HEK293T (cell line): ENCODE results near the gene C1orf105.

ENCODE experiments used
- ARNT ChIP-seq: fragments of 450-650 bp; IDR thresholded peaks from 2 replicates; pipeline ENCODE4 v1.6.1; 2017; ENCODE audit warnings: mild to moderate bottlenecking
- SP1 ChIP-seq: fragments of 450-650 bp; IDR thresholded peaks from 2 replicates; pipeline ENCODE4 v1.6.1; 2017
- TARDBP ChIP-seq: fragments of 450-650 bp; IDR thresholded peaks from 2 replicates; pipeline ENCODE4 v1.6.1; 2016

GRCh38 chr1:172467446-172467845 lies 47.0 kb downstream of the C1orf105 start:
- no peak for TF ChIP-seq SP1
- no peak for TF ChIP-seq ARNT
- TF ChIP-seq TARDBP, result no peak
